Activated CD4-positive, alpha-beta memory T cell treated with anti-CD3 and anti-CD28 coated beads for 36 hours (primary cell): ENCODE results near the gene NOS3. TPM values are rescaled to one million over a fixed set of nuclear protein-coding genes. Genes with fewer than 3 reads are reported as not detected.
A peak's percentile ranks its signal among the peaks of the same experiment; 100 is the strongest.
"Not testable (repeated sequence)": the region's sequence is repeated elsewhere in the genome, so short reads cannot be mapped to it uniquely, and the experiment has no call there.

Source experiments
- CTCF ChIA-PET: fragments of 350-600 bp; sonication (Branson Sonifier 250); formaldehyde crosslinking; loops from one replicate; lab custom pipeline; 2021; ENCODE audit warnings: antibody characterized with exemption, inconsistent platforms; lab: Charles Lee
- POLR2A ChIA-PET: fragments of 350-600 bp; sonication (Branson Sonifier 250); formaldehyde crosslinking; loops from one replicate; lab custom pipeline; 2021; ENCODE audit warnings: antibody characterized with exemption; lab: Charles Lee
- DNase-seq: peaks from one replicate; pipeline ENCODE4 v3.0.0-alpha.2; 2020
- H3K27ac Mint-ChIP-seq: one replicate; pipeline ENCODE4 v1.8.0; 2021; ENCODE audit warnings: mixed read lengths
- H3K27me3 Mint-ChIP-seq: one replicate; pipeline ENCODE4 v1.8.0; 2021; ENCODE audit warnings: mixed read lengths
- H3K36me3 Mint-ChIP-seq: one replicate; pipeline ENCODE4 v1.8.0; 2021; ENCODE audit warnings: mixed read lengths
- H3K4me1 Mint-ChIP-seq: one replicate; pipeline ENCODE4 v1.8.0; 2021; ENCODE audit warnings: low read depth, mixed read lengths
- H3K4me3 Mint-ChIP-seq: one replicate; pipeline ENCODE4 v1.8.0; 2021; ENCODE audit warnings: mild to moderate bottlenecking, mixed read lengths
- H3K9me3 Mint-ChIP-seq: one replicate; pipeline ENCODE4 v1.8.0; 2021; ENCODE audit warnings: mixed read lengths
- intact Hi-C: fragments of 100-400 bp; cut with micrococcal nuclease; formaldehyde crosslinking; loops from one replicate; pipeline ENCODE4 v1.15.1; 2023
- total RNA-seq, 2 experiments: library from RNA; stranded (reverse); gene quantifications; one replicate each; pipeline ENCODE4 v1.2.3, GENCODE V29; 2021

Gene NOS3
- total RNA-seq, 2 experiments from 2014 or later = 10.4 to 13.2 TPM

- Mint-ChIP-seq H3K27me3 (peaks cover 2% of the 10 kb centered on the region), H3K9me3 (no peaks in the 10 kb centered on the region), H3K4me3 (no peak overlapping the region), H3K4me1 (peaks cover 18% of the 10 kb centered on the region), H3K36me3 (peaks cover 2% of the 10 kb centered on the region), H3K27ac (no peak overlapping the region)
- ChIA-PET CTCF (interaction anchor here (1.2 kb wide), 1 partner anchor 8 kb away, joined by 7 read pairs; no protein-coding TSS in a partner anchor), POLR2A (interaction anchor here (1.0 to 1.7 kb wide), 2 partner anchors 16 to 55 kb away, joined by 3 read pairs; partner anchors contain the start of gene FASTK)
- intact Hi-C loops = no loop called here
- no peak for DNase-seq
Observed at GRCh38 chr7:151025924-151026671, 35.3 kb downstream of the NOS3 start.

- H3K27me3 Mint-ChIP-seq, H3K36me3 Mint-ChIP-seq, intact Hi-C loops, H3K9me3 Mint-ChIP-seq, DNase-seq: not testable (repeated sequence)
- ChIA-PET CTCF (interaction anchor here (1.2 to 3.2 kb wide), 11 partner anchors 8 to 97 kb away, joined by 5 to 33 read pairs (median 7); partner anchors contain the start of genes SLC4A2 and TMUB1), POLR2A (interaction anchor here (1.0 to 1.5 kb wide), 4 partner anchors 9 to 17 kb away, joined by 3 to 11 read pairs (median 9); no protein-coding TSS in a partner anchor)
- Mint-ChIP-seq H3K4me1 (peaks cover 18% of the 10 kb centered on the region), H3K4me3 (peak overlapping the region; percentile 94), H3K27ac (peak overlapping the region; percentile 90)
Observed at GRCh38 chr7:151026771-151027727, 36.2 kb downstream of the NOS3 start.

DNA sequence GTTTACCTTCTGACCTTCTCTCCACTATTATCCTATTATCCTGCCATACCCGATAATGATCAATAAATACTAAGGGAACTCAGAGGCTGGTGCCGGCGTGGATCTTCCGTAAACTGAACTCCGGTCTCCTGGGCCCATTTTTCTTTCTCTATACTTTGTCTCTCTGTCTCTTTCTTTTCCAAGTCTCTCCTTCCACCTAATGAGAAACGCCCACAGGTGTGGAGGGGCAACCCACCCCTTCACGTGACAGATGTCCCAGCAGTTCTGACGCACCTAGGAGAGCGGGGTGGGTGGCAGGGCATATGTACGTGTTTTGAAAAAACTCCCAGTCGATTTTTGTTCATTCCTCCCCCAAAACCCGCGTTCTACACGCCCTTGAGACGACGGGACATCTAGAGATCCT lies 36.9 kb downstream of the NOS3 start:
- H3K9me3 Mint-ChIP-seq, H3K27me3 Mint-ChIP-seq, H3K36me3 Mint-ChIP-seq, DNase-seq: not testable (repeated sequence)
- intact Hi-C loops = loop anchor here (1.0 to 2.0 kb wide), 5 partner anchors 12 to 83 kb away; partner anchors contain the start of gene TMUB1
- ChIA-PET CTCF (interaction anchor here (0.7 to 3.2 kb wide), 19 partner anchors 9 to 249 kb away, joined by 3 to 33 read pairs (median 6); partner anchors contain the start of genes SLC4A2 and TMUB1), POLR2A (interaction anchor here (1.5 kb wide), 3 partner anchors 9 to 17 kb away, joined by 9 to 11 read pairs (median 9); no protein-coding TSS in a partner anchor)
- Mint-ChIP-seq H3K4me3 (peak overlapping the region; percentile 94), H3K4me1 (peaks cover 18% of the 10 kb centered on the region), H3K27ac (peak overlapping the region; percentile 90)

DNA sequence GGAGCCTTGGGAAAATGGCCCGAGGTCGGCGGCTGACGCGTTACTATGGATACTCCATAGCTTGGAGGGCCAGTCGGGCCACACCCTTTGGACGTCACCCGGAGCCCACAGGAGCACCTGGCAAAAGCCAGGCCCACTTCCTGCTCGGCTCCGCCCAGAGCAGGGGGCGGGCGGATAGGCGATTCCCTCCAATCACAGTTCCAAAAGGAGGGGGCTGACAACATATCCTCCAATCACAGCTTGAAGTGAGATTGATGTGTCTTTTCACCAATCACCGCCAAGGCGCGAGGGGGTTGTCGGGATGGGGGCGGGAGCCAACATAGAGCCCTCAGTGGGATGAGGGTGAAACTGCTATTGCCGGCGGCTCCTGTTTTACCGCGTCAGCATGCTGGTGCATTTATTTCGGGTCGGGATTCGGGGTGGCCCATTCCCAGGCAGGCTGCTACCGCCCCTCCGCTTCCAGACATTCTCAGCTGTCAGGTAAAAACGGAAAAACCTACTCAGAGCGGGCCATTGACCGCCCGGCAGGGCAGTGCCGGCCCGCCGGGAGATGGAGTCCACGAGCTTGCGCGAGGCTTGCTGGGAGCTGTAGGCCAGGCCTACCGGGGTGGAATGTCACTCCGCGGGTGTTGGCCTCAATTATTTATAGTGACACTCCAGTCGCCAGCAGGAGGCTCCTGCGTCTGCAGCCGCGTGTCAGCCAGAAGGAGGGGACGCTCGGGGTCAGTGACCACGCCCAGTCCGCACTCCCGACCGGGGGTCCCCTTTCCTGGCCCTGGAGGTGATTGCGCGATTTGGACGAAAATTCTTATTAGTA lies 37.5 kb downstream of the NOS3 start, which contains the start of gene ABCB8:
TSS of gene ABCB8 (plus strand) at position 320 of the 817 bp plus-strand sequence. CDS start at position 386, 66 bp downstream.
- POLR2A ChIA-PET = interaction anchor here (0.7 to 1.5 kb wide), 4 partner anchors 10 to 18 kb away, joined by 3 to 11 read pairs (median 9); no protein-coding TSS in a partner anchor
- H3K9me3 Mint-ChIP-seq = no peaks in the 10 kb centered on the region
- peak within 1 kb of the TSS; percentile 94 for H3K4me3 Mint-ChIP-seq
- no peaks in the 10 kb centered on the region for H3K27me3 Mint-ChIP-seq
- peak; percentile 99 for DNase-seq
- intact Hi-C loops = loop anchor here (1.0 to 2.0 kb wide), 5 partner anchors 11 to 82 kb away; partner anchors contain the start of gene TMUB1
- CTCF ChIA-PET = interaction anchor here (0.7 to 3.2 kb wide), 24 partner anchors 9 to 250 kb away, joined by 3 to 33 read pairs (median 5); partner anchors contain the start of genes SLC4A2 and TMUB1
- H3K27ac Mint-ChIP-seq = peak within 1 kb of the TSS; percentile 90
- H3K36me3 Mint-ChIP-seq = peaks cover 2% of the 10 kb centered on the region
- peaks cover 18% of the 10 kb centered on the region for H3K4me1 Mint-ChIP-seq

DNA sequence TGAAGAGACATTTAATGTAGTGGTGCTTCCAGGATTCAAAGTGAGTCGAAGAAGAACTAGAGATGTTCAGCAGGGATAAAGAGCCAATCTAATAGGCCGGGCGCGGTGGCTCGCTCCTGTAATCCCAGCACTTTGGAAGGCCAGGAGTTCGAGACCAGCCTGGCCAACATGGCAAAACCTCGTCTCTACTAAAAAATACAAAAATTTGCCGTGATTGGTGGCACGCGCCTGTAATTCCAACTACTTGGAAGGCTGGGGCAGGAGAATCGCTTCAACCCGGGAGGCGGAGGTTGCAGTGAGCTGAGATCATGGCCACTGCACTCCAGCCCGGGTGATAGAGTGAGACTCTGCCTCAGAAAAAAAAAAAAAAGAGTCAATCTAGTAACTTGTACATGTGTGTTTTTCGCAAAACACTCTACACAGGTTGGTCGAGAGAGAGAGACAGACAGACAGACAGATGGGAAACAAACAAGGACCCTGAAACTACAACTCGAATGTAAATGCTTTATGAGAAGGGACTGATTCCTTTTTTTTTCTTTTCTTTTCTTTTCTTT lies 38.2 kb downstream of the NOS3 start:
- POLR2A ChIA-PET = interaction anchor here (0.6 to 1.5 kb wide), 5 partner anchors 10 to 35 kb away, joined by 3 to 11 read pairs (median 9); no protein-coding TSS in a partner anchor
- no peak for DNase-seq
- H3K27me3 Mint-ChIP-seq = no peaks in the 10 kb centered on the region
- H3K27ac Mint-ChIP-seq = peak overlapping the region; percentile 90
- H3K36me3 Mint-ChIP-seq = peaks cover 2% of the 10 kb centered on the region
- H3K4me1 Mint-ChIP-seq = peaks cover 18% of the 10 kb centered on the region
- intact Hi-C loops = loop anchor here (1.0 to 2.0 kb wide), 5 partner anchors 10 to 82 kb away; partner anchors contain the start of gene TMUB1
- H3K4me3 Mint-ChIP-seq = peak overlapping the region; percentile 94
- no peaks in the 10 kb centered on the region for H3K9me3 Mint-ChIP-seq
- CTCF ChIA-PET = interaction anchor here (0.9 to 3.2 kb wide), 18 partner anchors 10 to 250 kb away, joined by 3 to 33 read pairs (median 5); partner anchors contain the start of gene TMUB1

- CTCF ChIA-PET = interaction anchor here (0.6 kb wide), 1 partner anchor 131 kb away, joined by 4 read pairs; no protein-coding TSS in a partner anchor
- Mint-ChIP-seq H3K4me1 (peaks cover 18% of the 10 kb centered on the region), H3K4me3 (no peak overlapping the region), H3K36me3 (peaks cover 2% of the 10 kb centered on the region), H3K27me3 (no peaks in the 10 kb centered on the region), H3K9me3 (no peaks in the 10 kb centered on the region), H3K27ac (no peak overlapping the region)
- POLR2A ChIA-PET = no interaction called here
- intact Hi-C loops = no loop called here
- DNase-seq = no peak
Observed at GRCh38 chr7:151031011-151031410, 40.2 kb downstream of the NOS3 start.

DNA sequence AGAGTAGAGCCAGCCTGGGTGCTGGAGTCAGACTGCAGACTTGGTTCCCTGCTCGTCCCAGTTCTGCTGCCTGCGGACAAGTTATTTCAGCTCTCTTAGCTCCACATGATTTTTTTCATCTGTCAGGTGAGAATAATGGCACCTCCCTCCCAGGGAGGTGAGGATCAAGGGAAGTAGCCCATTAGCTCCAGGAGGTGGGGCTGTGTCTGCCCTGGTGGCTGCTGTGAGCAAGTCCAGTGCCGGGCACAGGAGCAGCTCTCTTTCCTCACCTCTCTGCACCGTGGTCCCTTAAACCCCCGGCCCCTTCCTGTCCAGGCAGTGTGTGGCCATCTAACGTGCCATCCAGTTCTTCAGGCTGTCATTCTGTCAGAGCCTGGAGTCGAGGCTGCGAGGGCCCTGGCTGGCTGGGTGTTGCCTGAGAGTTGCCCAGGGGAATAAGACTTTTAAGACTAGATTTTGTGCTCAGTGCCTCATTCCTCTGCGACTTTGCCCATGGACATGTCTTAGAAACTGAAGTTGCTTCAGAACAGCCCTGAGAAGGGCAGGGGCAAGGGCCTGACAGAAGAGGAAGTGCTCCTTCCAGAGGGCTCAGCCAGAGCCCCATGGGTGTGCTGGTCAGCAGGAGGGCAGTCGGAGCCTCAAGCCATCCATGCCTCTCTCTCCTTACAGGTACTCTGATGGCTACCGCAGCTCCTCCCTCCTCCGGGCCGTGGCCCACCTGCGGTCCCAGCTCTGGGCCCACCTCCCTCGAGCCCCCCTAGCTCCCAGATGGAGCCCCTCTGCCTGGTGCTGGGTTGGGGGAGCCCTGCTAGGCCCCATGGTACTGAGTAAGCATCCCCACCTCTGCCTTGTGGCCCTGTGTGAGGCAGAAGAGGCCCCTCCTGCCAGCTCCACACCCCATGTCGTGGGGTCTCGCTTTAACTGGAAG lies 42.4 kb downstream of the NOS3 start:
- H3K4me1 Mint-ChIP-seq = peaks cover 9% of the 10 kb centered on the region
- intact Hi-C loops = no loop called here
- no peak overlapping the region for H3K27ac Mint-ChIP-seq
- H3K36me3 Mint-ChIP-seq = peaks cover 11% of the 10 kb centered on the region
- ChIA-PET POLR2A (no interaction called here), CTCF (interaction anchor here (0.8 to 2.2 kb wide), 2 partner anchors 8 to 15 kb away, joined by 3 to 12 read pairs; no protein-coding TSS in a partner anchor)
- no peaks in the 10 kb centered on the region for H3K9me3 Mint-ChIP-seq
- no peaks in the 10 kb centered on the region for H3K27me3 Mint-ChIP-seq
- H3K4me3 Mint-ChIP-seq = no peak overlapping the region
- DNase-seq = no peak

- H3K4me3 Mint-ChIP-seq = no peak overlapping the region
- intact Hi-C loops = no loop called here
- peaks cover 10% of the 10 kb centered on the region for H3K4me1 Mint-ChIP-seq
- CTCF ChIA-PET = no interaction called here
- no peak overlapping the region for H3K27ac Mint-ChIP-seq
- H3K36me3 Mint-ChIP-seq = peaks cover 8% of the 10 kb centered on the region
- no peaks in the 10 kb centered on the region for H3K27me3 Mint-ChIP-seq
- no peak for DNase-seq
- no peaks in the 10 kb centered on the region for H3K9me3 Mint-ChIP-seq
- POLR2A ChIA-PET = no interaction called here
Observed at GRCh38 chr7:151033864-151034249, 43.0 kb downstream of the NOS3 start.

GRCh38 chr7:151034312-151035025 lies 43.7 kb downstream of the NOS3 start:
- Mint-ChIP-seq H3K4me3 (no peak overlapping the region), H3K36me3 (peaks cover 8% of the 10 kb centered on the region), H3K27me3 (no peaks in the 10 kb centered on the region), H3K4me1 (peaks cover 13% of the 10 kb centered on the region), H3K9me3 (no peaks in the 10 kb centered on the region), H3K27ac (no peak overlapping the region)
- no peak for DNase-seq
- intact Hi-C loops = no loop called here
- ChIA-PET CTCF (no interaction called here), POLR2A (no interaction called here)
